ENCODE data around the gene TNS2. TPM values are rescaled to one million over a fixed set of nuclear protein-coding genes. Genes with fewer than 3 reads are reported as not detected.

The TNS2 gene
- total and polyA plus RNA-seq, 2 of the 13 experiments (the other 11 are each of a cell fraction or from before 2014, with no cell fraction given), result 8.9 to 20.4 TPM

GRCh38 chr12:53049571-53050318, at the start of gene TNS2 (continued):
- TF ChIP-seq SETDB1 (CRISPR knock-in tag; IDR thresholded peaks at IDR 0.05; ENCODE audit: borderline replicate concordance) (no peak), ZFP91 (CRISPR knock-in tag; IDR thresholded peaks at IDR 0.05; ENCODE audit: borderline replicate concordance) (0 out of 2 replicates have a peak, but pooled peaks have one; percentile 4), ZSCAN12 (CRISPR knock-in tag; IDR thresholded peaks at IDR 0.05) (no peak), MIER2 (CRISPR knock-in tag; IDR thresholded peaks at IDR 0.05) (0 out of 2 replicates have a peak, but pooled peaks have one; percentile 11), MIXL1 (CRISPR knock-in tag; IDR thresholded peaks at IDR 0.05) (no peak), ZNF556 (CRISPR knock-in tag; IDR thresholded peaks at IDR 0.05; ENCODE audit: borderline replicate concordance) (no peak), ZMAT3 (CRISPR knock-in tag; conservative IDR thresholded peaks at IDR 0.05) (peak; percentile 84; the same call in 1 of the 2 replicates), NR3C1 (CRISPR knock-in tag; IDR thresholded peaks at IDR 0.05) (no peak), ZNF713 (CRISPR knock-in tag; IDR thresholded peaks at IDR 0.05) (no peak), HDAC2 (CRISPR knock-in tag; IDR thresholded peaks at IDR 0.05) (peak; percentile 53), ZNF816 (CRISPR knock-in tag; IDR thresholded peaks at IDR 0.05; ENCODE audit: borderline replicate concordance) (no peak), SMYD3 (CRISPR knock-in tag; IDR thresholded peaks at IDR 0.05) (no peak), ZNF776 (CRISPR knock-in tag; IDR thresholded peaks at IDR 0.05) (peak; percentile 28; the same call in 1 of the 2 replicates), ZFP82 (CRISPR knock-in tag; IDR thresholded peaks at IDR 0.05; ENCODE audit: borderline replicate concordance) (no peak), FOXK1 (CRISPR knock-in tag; IDR thresholded peaks at IDR 0.05; ENCODE audit: borderline replicate concordance, low read depth) (no peak), ARNTL (CRISPR knock-in tag; IDR thresholded peaks at IDR 0.05) (no peak), ZZZ3 (CRISPR knock-in tag; IDR thresholded peaks at IDR 0.05; ENCODE audit: borderline replicate concordance) (no peak), TARDBP (CRISPR knock-in tag; IDR thresholded peaks at IDR 0.05) (peak; percentile 33; the same call in 1 of the 2 replicates), FOXK2 (IDR thresholded peaks at IDR 0.05) (no peak), ZFAT (CRISPR knock-in tag; conservative IDR thresholded peaks at IDR 0.05) (no peak), ZBTB43 (CRISPR knock-in tag; conservative IDR thresholded peaks at IDR 0.05) (no peak), SAFB2 (CRISPR knock-in tag; IDR thresholded peaks at IDR 0.05; ENCODE audit: borderline replicate concordance, low read depth) (no peak), ATF5 (CRISPR knock-in tag; IDR thresholded peaks at IDR 0.05; ENCODE audit: low read depth) (no peak), FOXA3 (CRISPR knock-in tag; IDR thresholded peaks at IDR 0.05) (no peak), ETV6 (CRISPR knock-in tag; conservative IDR thresholded peaks at IDR 0.05) (peak; percentile 93), ZNF235 (CRISPR knock-in tag; IDR thresholded peaks at IDR 0.05; ENCODE audit: borderline replicate concordance) (peak; percentile 38; the same call in 1 of the 2 replicates), SIX4 (CRISPR knock-in tag; IDR thresholded peaks at IDR 0.05) (peak; percentile 59; the same call in 1 of the 2 replicates), IRF9 (CRISPR knock-in tag; IDR thresholded peaks at IDR 0.05; ENCODE audit: borderline replicate concordance) (no peak)

All from HepG2 (cell line).